Measurements from ENCODE around the gene FMN1. TPM values are rescaled to one million over a fixed set of nuclear protein-coding genes. Genes with fewer than 3 reads are reported as not detected.
"Not testable (repeated sequence)": the region's sequence is repeated elsewhere in the genome, so short reads cannot be mapped to it uniquely, and the experiment has no call there.

FMN1 gene
- total RNA-seq, 1 experiment from 2014 or later, result 2.4 TPM

- Histone ChIP-seq H3K4me3 (ENCODE audit: low read length) (no peak overlapping the region), H3K9me3 (ENCODE audit: low read length) (no peaks in the 10 kb centered on the region), H3K4me2 (ENCODE audit: low read length) (no peak overlapping the region), H3K4me1 (ENCODE audit: insufficient read depth, low read length) (peaks cover 8% of the 10 kb centered on the region), H3F3A (ENCODE audit: low read length, unreplicated experiment) (no peaks in the 10 kb centered on the region), H3K9me2 (replicated peaks; ENCODE audit: low read length) (no peaks in the 10 kb centered on the region), H3K27me3 (ENCODE audit: low read length) (no peaks in the 10 kb centered on the region), H4K20me1 (ENCODE audit: low read length) (no peaks in the 10 kb centered on the region), H3K36me3 (ENCODE audit: low read depth, low read length) (no peaks in the 10 kb centered on the region), H3K9ac (ENCODE audit: low read length) (no peak overlapping the region), H2AFZ (ENCODE audit: low read length) (no peak overlapping the region), H3K27ac (ENCODE audit: low read length) (no peak overlapping the region), H3K79me2 (ENCODE audit: low read length) (no peaks in the 10 kb centered on the region)
- TF ChIP-seq CTCF (conservative IDR thresholded peaks at IDR 0.05; ENCODE audit: low read depth, low read length) (no peak), EZH2 (IDR thresholded peaks at IDR 0.05; ENCODE audit: low read length, unreplicated experiment) (no peak), EZH2phosphoT487 (IDR thresholded peaks at IDR 0.05; ENCODE audit: borderline replicate concordance, low read length) (no peak)
- ChIA-PET CTCF (no interaction called here), POLR2A (ENCODE audit: unreplicated experiment) (no interaction called here)
- DNase-seq (no peak), ATAC-seq (no peak)
- intact Hi-C loops (cut with micrococcal nuclease), result no loop called here
- BruUV-seq (replicated peaks), result no TSS peak
Observed at GRCh38 chr15:32951736-32952464, 242.6 kb downstream of the FMN1 start.

GRCh38 chr15:32950051-32950450 lies 244.5 kb downstream of the FMN1 start:
- BruUV-seq (replicated peaks); H3K4me3 ChIP-seq (ENCODE audit: low read length); H3K36me3 ChIP-seq (ENCODE audit: low read depth, low read length); CTCF ChIA-PET; H4K20me1 ChIP-seq (ENCODE audit: low read length); H3K27ac ChIP-seq (ENCODE audit: low read length); H3K79me2 ChIP-seq (ENCODE audit: low read length); H3K9ac ChIP-seq (ENCODE audit: low read length); H3K9me2 ChIP-seq (replicated peaks; ENCODE audit: low read length); H3K27me3 ChIP-seq (ENCODE audit: low read length); H3K9me3 ChIP-seq (ENCODE audit: low read length); H3K4me2 ChIP-seq (ENCODE audit: low read length); H3K4me1 ChIP-seq (ENCODE audit: insufficient read depth, low read length); ATAC-seq; H3F3A ChIP-seq (ENCODE audit: low read length, unreplicated experiment); H2AFZ ChIP-seq (ENCODE audit: low read length); intact Hi-C loops (cut with micrococcal nuclease); DNase-seq: not testable (repeated sequence)
- POLR2A ChIA-PET (ENCODE audit: unreplicated experiment), result interaction anchor here (0.6 kb wide), 1 partner anchor 104 kb away, joined by 3 read pairs; no protein-coding TSS in a partner anchor

GRCh38 chr15:32946210-32946609 lies 248.3 kb downstream of the FMN1 start:
- Histone ChIP-seq H3K27me3 (ENCODE audit: low read length) (no peaks in the 10 kb centered on the region), H3K27ac (ENCODE audit: low read length) (no peak overlapping the region), H3K9ac (ENCODE audit: low read length) (no peak overlapping the region), H3K9me2 (replicated peaks; ENCODE audit: low read length) (no peaks in the 10 kb centered on the region), H3F3A (ENCODE audit: low read length, unreplicated experiment) (no peaks in the 10 kb centered on the region), H3K4me3 (ENCODE audit: low read length) (no peak overlapping the region), H3K4me2 (ENCODE audit: low read length) (no peak overlapping the region), H3K79me2 (ENCODE audit: low read length) (no peaks in the 10 kb centered on the region), H3K9me3 (ENCODE audit: low read length) (no peaks in the 10 kb centered on the region), H3K4me1 (ENCODE audit: insufficient read depth, low read length) (no peaks in the 10 kb centered on the region), H3K36me3 (ENCODE audit: low read depth, low read length) (no peaks in the 10 kb centered on the region), H2AFZ (ENCODE audit: low read length) (no peak overlapping the region), H4K20me1 (ENCODE audit: low read length) (no peaks in the 10 kb centered on the region)
- CTCF ChIA-PET, result no interaction called here
- intact Hi-C loops (cut with micrococcal nuclease), result loop anchor here (1.0 kb wide), 1 partner anchor 10 kb away; no protein-coding TSS in a partner anchor
- no peak for TF ChIP-seq EZH2 (IDR thresholded peaks at IDR 0.05; ENCODE audit: low read length, unreplicated experiment)
- no peak for TF ChIP-seq EZH2phosphoT487 (IDR thresholded peaks at IDR 0.05; ENCODE audit: borderline replicate concordance, low read length)
- no peak for TF ChIP-seq CTCF (conservative IDR thresholded peaks at IDR 0.05; ENCODE audit: low read depth, low read length)
- POLR2A ChIA-PET (ENCODE audit: unreplicated experiment), result no interaction called here
- ATAC-seq (no peak), DNase-seq (no peak)
- no TSS peak for BruUV-seq (replicated peaks)

All from PC-3 (cell line).